Measurements from ENCODE around the gene NEGR1. TPM values are rescaled to one million over a fixed set of nuclear protein-coding genes. Genes with fewer than 3 reads are reported as not detected.

NEGR1 gene
- total RNA-seq, 1 donor from 2014 or later: 8.6 TPM

- H3K79me2 ChIP-seq (ENCODE audit: insufficient read depth, low read length): no peaks in the 10 kb centered on the region
- Mint-ChIP-seq H3K4me3 (ENCODE audit: unreplicated experiment) (no peak overlapping the region), H3K9me3 (ENCODE audit: unreplicated experiment) (no peaks in the 10 kb centered on the region), H3K27me3 (ENCODE audit: low read depth, unreplicated experiment) (no peaks in the 10 kb centered on the region), H3K36me3 (ENCODE audit: low read depth, unreplicated experiment) (no peaks in the 10 kb centered on the region), H3K27ac (ENCODE audit: unreplicated experiment) (no peak overlapping the region), H3K4me1 (ENCODE audit: low read depth, unreplicated experiment) (no peaks in the 10 kb centered on the region)
- H3K9ac ChIP-seq (ENCODE audit: low read length): no peak overlapping the region
- no peak overlapping the region for H3K27ac ChIP-seq (ENCODE audit: low read depth, low read length)
- no peak for FAIRE-seq
- H2AFZ ChIP-seq (ENCODE audit: low read depth, low read length): no peak overlapping the region
- no peaks in the 10 kb centered on the region for H3K4me1 ChIP-seq (ENCODE audit: insufficient read depth, low read length)
- TF ChIP-seq CTCF (IDR thresholded peaks at IDR 0.05; ENCODE audit: insufficient read depth, low read depth, low read length): no peak
- H3K9me3 ChIP-seq (ENCODE audit: insufficient read depth, low read depth, low read length): no peaks in the 10 kb centered on the region
- H3K4me3 ChIP-seq (ENCODE audit: insufficient read depth, low read depth, low read length): no peak overlapping the region
- H3K27me3 ChIP-seq (ENCODE audit: insufficient read depth, low read length): no peaks in the 10 kb centered on the region
- H4K20me1 ChIP-seq (ENCODE audit: insufficient read depth, low read length): no peaks in the 10 kb centered on the region
- no peaks in the 10 kb centered on the region for H3K36me3 ChIP-seq (ENCODE audit: insufficient read depth, low read length)
- H3K4me2 ChIP-seq (ENCODE audit: low read length): no peak overlapping the region
- DNase-seq (ENCODE audit: low read depth): no peak
These were observed 446.9 kb downstream of the NEGR1 start for GRCh38 chr1:71835442-71835813.

- no peak for FAIRE-seq
- Histone ChIP-seq H3K27ac (ENCODE audit: low read depth, low read length) (no peak overlapping the region), H3K4me3 (ENCODE audit: insufficient read depth, low read depth, low read length) (no peak overlapping the region), H3K4me1 (ENCODE audit: insufficient read depth, low read length) (no peaks in the 10 kb centered on the region), H3K36me3 (ENCODE audit: insufficient read depth, low read length) (no peaks in the 10 kb centered on the region), H3K79me2 (ENCODE audit: insufficient read depth, low read length) (no peaks in the 10 kb centered on the region), H2AFZ (ENCODE audit: low read depth, low read length) (no peak overlapping the region), H3K9ac (ENCODE audit: low read length) (no peak overlapping the region), H4K20me1 (ENCODE audit: insufficient read depth, low read length) (no peaks in the 10 kb centered on the region), H3K27me3 (ENCODE audit: insufficient read depth, low read length) (no peaks in the 10 kb centered on the region), H3K9me3 (ENCODE audit: insufficient read depth, low read depth, low read length) (no peaks in the 10 kb centered on the region), H3K4me2 (ENCODE audit: low read length) (no peak overlapping the region)
- Mint-ChIP-seq H3K9me3 (ENCODE audit: unreplicated experiment) (no peaks in the 10 kb centered on the region), H3K27ac (ENCODE audit: unreplicated experiment) (no peak overlapping the region), H3K27me3 (ENCODE audit: low read depth, unreplicated experiment) (no peaks in the 10 kb centered on the region), H3K4me1 (ENCODE audit: low read depth, unreplicated experiment) (no peaks in the 10 kb centered on the region), H3K4me3 (ENCODE audit: unreplicated experiment) (no peak overlapping the region), H3K36me3 (ENCODE audit: low read depth, unreplicated experiment) (no peaks in the 10 kb centered on the region)
- TF ChIP-seq EZH2 (IDR thresholded peaks at IDR 0.05; ENCODE audit: insufficient read depth, low read length) (no peak), CTCF (IDR thresholded peaks at IDR 0.05; ENCODE audit: insufficient read depth, low read depth, low read length) (no peak)
- no peak for DNase-seq (ENCODE audit: low read depth)
These were observed 447.5 kb downstream of the NEGR1 start for GRCh38 chr1:71834601-71835441.

GRCh38 chr1:71831646-71832045 is 450.7 kb downstream of the NEGR1 start:
- Mint-ChIP-seq H3K27me3 (ENCODE audit: low read depth, unreplicated experiment) (no peaks in the 10 kb centered on the region), H3K9me3 (ENCODE audit: unreplicated experiment) (no peaks in the 10 kb centered on the region), H3K4me3 (ENCODE audit: unreplicated experiment) (no peak overlapping the region), H3K4me1 (ENCODE audit: low read depth, unreplicated experiment) (no peaks in the 10 kb centered on the region), H3K27ac (ENCODE audit: unreplicated experiment) (no peak overlapping the region), H3K36me3 (ENCODE audit: low read depth, unreplicated experiment) (no peaks in the 10 kb centered on the region)
- H3K36me3 ChIP-seq (ENCODE audit: insufficient read depth, low read length): no peaks in the 10 kb centered on the region
- H4K20me1 ChIP-seq (ENCODE audit: insufficient read depth, low read length): no peaks in the 10 kb centered on the region
- FAIRE-seq (no peak), DNase-seq (ENCODE audit: low read depth) (no peak)
- H3K4me2 ChIP-seq (ENCODE audit: low read length): no peak overlapping the region
- no peak for TF ChIP-seq EZH2 (IDR thresholded peaks at IDR 0.05; ENCODE audit: insufficient read depth, low read length)
- no peak for TF ChIP-seq CTCF (IDR thresholded peaks at IDR 0.05; ENCODE audit: insufficient read depth, low read depth, low read length)
- H3K9me3 ChIP-seq (ENCODE audit: insufficient read depth, low read depth, low read length): no peaks in the 10 kb centered on the region
- H3K79me2 ChIP-seq (ENCODE audit: insufficient read depth, low read length): no peaks in the 10 kb centered on the region
- H3K4me1 ChIP-seq (ENCODE audit: insufficient read depth, low read length): no peaks in the 10 kb centered on the region
- H3K9ac ChIP-seq (ENCODE audit: low read length): no peak overlapping the region
- no peak overlapping the region for H3K4me3 ChIP-seq (ENCODE audit: insufficient read depth, low read depth, low read length)
- H2AFZ ChIP-seq (ENCODE audit: low read depth, low read length): no peak overlapping the region
- H3K27ac ChIP-seq (ENCODE audit: low read depth, low read length): no peak overlapping the region
- H3K27me3 ChIP-seq (ENCODE audit: insufficient read depth, low read length): no peaks in the 10 kb centered on the region
